ENCODE data around the gene INPP5A.

The INPP5A gene

DNA sequence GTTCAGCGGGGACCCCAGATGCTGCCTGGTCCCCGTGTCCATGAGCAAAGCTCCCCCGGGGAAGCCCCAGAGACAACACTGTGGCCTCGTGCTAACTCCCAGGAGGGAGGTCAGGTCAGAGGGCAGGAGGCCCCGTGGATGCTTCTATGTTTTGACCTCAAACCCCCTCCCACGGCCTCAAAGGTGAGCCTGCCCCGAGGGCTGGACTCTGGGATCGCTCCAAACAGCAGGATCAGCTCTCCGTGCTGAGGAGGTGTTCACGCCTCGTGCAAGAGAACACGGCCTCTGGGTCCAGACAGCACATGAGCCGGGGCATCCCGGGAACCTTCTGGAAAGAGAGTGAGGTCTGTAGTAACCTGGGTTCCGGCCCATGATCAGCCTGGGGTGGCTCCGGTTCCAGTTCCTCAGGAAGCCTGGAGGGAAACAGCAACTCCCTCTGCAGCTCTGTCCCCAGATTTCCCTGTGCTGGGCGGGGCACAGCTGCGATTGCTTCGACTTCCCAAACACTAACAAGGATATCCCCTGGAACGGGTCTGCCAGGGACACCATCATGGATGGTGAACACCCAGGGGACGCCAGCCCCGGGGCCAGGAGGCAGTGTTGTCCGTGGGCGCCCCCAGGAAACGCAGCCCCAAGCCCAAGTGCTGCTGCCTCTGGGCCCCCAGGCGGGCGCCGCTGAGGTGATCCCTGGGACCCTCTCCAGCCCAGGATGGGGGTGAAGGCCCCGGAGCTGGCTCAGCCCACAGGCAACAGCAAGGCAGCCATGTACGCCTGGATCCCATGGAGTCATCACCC lies 18.0 kb upstream of the INPP5A start:
- no peak for DNase-seq

DNA sequence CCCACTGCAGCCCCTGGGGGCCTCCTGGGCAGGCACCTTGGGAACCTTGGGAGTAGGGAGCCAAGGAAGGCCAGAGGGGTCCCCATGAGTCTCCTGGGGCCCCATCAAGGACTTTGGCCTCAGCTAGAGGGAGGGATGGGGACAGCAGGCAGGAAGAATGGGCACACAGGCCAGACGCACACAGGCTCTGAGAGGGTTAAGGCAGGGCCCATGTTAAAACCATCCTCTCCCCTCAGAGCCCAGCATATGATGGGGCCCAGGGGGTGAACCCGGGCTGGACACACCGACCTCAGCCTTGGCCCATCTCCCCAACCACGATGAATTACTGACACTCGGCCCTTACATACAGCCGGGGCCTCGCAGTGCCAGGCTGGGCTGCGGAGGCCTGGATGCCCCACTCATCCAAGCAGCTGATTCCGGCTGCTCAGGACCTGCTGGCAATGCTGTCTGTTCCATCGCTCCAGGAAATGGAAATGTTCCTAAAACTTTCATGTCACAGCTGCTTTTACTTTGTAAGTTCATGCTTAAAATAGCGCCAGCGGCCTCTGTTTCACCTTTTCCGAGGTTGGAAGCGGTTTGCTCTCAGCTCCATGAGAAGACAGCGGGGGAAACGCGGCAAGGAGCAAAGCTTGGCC lies 17.3 kb upstream of the INPP5A start:
- no peak for DNase-seq

DNA sequence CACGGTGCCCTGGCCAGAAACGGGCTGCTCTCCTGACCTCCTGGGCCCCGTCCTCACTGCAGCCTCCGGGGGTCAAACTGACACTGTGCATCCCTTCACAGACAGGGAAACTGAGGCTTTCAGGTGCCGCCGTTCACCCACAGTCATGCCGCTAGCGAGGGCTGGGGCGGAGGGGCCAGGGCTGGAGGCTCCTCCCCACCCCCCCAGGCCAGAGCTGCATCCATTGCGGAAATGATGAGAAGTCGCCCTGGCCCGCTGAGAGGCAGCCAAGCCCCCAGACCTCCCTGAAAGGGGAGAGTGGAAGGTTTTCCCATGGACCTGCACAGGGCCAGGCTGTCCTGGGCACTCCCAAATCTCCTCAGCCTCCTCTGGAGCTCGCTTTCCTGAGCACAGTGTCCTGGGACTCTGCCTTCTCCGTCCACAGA lies 16.5 kb upstream of the INPP5A start:
- no peak for DNase-seq

DNA sequence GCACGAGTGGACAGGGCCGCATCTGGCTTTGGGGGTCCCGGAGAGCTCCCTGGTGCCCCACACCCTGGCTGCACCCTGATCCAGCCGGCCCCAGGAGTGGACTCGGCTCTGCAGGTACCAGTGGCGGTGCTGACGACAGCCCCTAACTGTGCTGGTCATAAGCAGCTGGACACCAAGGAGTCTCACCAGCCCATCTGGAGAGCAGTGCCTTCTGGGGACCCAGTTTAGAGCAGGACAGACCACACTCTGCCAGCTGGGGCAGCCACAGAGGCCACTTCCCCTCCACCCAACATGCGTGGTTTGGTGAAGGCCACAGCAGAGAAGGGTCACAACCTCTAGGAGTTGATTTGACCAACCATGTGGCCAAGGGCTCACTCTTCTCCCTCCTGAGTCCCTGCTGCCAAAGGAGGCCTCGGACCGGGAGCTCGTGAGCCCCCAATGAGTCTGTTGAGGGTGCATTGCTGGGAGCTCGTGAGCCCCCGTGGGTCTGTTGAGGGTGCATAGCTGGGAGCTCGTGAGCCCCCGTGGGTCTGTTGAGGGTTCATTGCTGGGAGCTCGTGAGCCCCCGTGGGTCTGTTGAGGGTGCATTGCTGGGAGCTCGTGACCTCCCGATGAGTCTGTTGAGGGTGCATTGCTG lies 16.0 kb upstream of the INPP5A start:
- DNase-seq, result no peak

DNA sequence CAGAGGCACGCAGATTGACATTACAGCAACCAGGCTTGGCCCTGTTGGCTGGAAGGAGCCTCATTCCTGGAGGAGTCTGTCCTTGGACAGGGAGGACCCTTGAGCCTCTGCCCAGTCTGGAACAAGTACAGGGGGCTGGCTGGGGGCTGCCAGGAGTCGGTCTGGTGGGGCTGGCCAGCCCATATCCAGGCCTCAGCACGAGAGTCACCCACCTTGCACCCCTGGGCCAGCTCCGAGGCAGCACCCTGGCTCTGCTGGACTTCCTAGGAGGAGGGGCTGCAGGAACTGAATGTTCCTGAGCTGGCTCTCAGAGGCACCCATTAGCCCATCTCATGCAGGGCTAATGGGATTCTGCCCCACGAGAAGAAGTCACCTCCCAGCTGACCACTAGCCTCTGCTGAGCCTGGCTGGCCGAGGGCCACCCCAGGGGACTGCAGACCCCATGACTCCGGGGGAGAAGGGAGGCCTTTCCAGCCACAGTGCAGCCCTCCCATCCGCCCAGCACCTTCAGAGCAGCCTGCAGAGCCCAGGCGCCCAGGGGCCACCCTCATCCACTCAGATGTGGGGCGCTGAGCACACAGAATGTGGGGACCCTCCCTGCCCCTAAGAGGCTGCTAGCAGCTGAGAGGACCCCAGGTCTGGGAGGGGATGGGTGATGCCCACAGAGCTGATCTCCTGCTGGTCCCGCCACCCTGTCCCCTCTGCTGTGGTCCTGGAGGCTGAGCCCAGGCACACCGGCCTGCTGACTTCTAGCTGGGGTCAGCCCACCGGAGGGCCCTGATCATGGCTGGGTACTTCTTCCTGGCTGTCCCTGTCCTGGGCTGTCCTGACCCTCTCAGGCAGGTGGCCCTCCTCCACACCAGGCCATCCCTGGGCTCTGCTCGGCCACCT lies 14.8 kb upstream of the INPP5A start:
- DNase-seq, result no peak

DNA sequence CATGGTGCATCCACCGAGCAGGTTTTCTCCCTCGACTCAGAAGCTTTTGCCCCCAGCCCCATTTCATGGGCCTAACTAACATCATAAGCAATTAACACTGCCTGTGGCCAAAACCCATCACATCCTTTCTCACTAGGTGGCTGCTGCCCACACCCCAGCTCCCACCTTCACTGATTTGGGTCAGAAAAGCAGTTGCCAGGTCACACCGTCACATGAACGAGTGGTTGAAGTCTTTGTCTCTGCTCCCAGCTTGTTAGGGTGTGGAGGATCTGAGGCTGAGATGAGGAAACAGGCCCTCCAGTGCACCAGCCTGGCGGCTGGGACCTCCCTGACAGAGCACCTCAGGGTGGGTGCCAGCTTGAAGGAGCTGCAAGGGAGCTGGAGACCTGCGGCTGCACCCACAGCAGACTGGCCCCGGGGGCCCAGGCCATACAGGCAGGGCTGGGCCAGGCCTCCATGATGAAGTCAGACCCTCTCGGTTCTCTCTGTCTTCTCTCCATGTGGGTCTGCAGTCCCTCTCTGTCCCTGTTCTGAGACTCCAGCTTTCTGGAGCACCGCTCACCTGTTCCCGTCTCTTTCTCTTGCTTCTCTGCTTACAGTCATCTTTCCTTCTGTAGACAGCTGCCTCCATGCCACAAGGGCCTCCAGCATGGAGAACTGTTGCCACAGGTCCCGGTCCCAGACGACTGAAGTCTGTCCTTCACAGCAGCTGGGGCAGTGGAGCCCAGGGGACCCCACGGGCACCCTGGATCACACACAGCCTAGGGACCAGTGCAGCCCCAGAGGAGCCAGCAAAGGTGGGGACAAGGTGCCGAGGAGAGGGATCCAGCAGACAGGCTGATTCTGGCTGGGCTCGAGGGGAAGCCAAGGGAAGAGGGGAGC lies 13.8 kb upstream of the INPP5A start:
- no peak for DNase-seq

DNA sequence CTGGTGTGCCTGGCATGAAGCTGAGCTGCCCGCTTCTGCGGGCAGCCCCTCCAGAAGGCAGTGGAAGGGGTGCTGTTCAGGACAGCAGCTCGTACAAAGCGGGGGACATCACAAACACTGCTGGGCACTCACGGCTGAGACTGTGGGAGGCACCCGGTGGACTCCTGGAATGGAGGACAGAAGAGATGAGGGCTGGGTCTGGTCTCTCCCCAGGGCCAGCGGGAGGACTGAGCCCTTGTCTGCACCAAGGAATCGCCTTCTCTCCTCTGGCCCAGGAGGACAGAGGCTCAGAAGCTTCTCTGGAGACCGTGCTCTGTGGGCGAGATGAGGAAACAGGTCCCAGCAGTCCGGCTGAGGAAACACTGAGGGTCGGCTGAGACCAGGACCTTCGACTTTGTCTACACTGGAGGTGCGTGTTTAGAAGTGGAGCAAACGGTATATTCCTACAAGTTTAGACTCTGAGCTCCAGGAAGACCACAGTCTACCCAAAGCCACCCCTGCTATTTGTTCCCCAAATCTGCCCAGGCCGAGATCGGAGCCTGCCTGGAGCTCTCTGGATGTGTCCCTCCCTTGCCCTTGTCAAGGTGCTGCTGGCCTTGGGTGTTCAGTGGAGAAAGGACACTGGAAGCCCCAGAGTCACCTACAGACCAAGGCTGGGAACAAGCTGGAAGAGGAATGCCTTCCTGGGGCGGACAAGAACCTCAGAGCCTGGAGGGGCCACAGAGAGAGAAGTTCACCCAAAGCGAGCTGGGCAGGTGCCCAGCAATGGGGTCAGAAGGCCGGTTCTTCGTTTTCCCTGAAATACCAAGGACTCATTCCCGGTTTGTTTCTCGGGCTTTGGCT lies 12.9 kb upstream of the INPP5A start:
- no peak for DNase-seq

DNA sequence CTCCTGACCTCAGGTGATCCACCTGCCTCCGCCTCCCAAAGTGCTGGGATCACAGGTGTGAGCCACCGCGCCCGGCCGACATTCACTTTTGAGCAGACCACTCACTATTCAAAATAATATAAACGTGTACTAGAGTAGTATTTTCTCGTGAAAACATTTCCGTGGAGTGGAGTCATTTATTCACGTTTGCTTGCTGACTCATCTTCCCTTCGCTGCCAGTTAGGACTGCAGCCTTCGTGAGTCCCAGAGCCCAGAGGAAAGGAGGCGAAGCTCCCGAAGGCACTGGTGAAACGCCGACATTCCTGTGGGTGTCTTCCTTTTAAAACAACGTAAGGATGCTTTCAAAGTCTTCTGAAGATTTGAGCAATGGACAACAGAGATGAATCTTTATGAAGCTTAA lies 10.9 kb upstream of the INPP5A start:
- DNase-seq, result no peak

DNA sequence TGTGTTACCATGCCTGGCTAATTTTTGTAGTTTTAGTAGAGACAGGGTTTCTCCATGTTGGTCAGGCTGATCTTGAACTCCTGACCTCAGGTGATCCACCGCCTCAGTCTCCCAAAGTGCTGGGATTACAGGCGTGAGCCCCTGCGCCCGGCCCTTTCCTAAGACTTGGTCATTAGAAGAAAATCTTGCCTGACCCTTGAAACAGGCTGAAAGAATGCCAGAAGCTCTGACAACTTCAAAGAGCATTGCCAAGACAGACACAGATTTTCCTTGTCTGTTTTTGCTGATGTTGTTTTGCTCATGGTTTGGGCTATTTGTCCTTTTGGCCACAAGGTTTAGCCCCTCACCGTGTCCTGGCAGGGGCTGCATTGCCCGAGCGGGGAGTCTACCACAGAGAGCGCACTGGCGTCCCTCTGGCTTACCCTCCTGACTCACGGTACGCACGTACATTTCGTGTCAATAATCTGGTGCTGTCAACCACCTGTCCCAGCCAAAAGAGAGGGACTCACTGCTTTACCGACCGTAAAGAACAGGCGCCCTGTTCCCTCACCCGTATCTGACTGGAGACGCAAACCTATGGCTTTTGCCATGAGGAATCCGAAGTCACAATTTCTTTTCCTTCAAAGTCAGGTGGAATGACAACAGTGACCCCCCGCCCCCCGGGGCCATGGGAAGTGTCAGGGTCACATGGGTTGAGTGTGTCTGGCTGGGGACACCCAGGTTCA lies 10.1 kb upstream of the INPP5A start:
- no peak for DNase-seq

DNA sequence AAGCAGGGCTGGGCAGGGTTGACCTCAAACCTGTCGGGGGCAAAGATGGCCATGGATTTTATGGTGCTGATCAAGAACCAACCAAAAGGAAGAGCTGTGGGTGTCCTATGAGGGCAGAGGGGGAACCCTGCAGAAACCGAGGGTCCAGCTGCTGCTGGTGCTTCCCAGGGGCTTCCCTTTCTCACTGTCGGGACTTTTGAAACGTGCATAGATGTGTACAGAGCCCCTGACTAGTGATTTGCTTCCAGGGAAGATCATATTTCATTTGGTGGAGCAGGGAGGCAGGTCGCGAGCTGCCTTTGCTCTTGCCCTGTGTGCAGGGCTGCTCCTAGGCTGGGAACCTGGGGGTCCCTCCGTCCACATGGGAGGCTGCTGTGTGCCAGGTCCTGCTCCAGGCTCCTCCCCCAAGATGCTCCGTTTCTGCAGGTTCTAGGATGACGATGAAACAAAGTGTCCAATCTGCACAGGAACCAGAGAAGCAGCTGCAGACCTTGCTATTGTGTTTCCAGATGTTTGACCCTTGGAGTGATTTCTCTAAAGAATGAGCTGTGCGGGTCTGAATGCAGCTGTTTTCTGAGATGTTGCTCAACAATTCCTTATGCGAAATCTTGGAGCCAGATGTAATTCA lies 9.4 kb upstream of the INPP5A start:
- no peak for DNase-seq

DNA sequence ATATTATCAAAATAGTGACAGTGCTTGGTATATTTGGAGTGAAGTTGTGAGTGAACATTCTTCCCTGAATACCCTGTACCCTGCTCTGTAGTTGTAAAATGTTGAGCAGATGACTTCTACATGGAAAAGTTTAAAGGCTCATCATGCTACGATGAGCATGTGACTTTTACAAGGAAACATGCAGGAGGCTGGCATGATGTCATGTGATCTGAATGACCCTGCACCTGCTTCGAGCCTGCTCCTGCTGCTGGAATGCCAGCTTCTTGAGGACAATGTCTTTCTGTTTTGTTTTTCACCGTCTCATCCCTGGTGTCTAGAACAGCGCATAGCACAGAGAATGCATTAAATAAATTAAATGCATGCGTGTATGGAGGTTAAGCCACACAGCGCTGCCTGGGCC lies 5.4 kb upstream of the INPP5A start:
- DNase-seq, result no peak

DNA sequence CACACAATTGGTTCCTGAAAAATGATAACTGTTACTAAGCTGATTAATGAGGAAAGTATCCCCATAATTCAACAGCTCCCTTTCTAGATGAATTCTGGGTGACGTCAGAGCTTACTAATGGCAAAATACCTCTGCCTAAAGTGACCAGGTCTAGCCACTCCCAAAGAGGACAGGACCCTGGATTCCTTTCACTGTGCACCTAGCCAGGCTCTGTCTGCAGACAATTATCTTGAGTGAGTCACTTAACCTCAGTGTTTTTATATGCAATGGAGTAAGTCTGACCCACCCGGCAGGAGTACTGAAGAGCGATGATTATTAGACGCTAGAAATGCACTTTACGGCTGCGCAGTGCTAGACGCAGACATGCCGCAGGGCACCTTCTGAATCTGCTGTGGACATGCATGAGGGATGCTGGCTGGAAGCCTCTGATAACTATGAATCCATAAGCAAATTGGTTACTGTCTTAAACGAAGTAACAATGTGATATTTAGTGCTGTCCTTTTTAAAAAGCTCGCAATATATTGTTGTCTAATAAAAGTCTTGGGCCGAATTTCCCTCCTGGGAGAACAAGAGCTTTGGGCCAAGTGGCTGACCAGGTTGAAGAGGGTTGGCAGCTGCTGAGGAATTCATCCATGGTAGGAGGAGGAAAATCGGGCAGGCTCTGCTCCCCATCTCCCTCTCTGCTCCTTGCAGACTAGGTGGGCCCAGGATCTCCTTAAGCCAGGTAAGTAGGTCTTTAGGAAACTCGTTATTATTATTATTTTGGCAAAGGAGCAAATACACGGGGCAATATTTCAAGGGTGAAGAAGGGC lies 4.6 kb upstream of the INPP5A start:
- no peak for DNase-seq

DNA sequence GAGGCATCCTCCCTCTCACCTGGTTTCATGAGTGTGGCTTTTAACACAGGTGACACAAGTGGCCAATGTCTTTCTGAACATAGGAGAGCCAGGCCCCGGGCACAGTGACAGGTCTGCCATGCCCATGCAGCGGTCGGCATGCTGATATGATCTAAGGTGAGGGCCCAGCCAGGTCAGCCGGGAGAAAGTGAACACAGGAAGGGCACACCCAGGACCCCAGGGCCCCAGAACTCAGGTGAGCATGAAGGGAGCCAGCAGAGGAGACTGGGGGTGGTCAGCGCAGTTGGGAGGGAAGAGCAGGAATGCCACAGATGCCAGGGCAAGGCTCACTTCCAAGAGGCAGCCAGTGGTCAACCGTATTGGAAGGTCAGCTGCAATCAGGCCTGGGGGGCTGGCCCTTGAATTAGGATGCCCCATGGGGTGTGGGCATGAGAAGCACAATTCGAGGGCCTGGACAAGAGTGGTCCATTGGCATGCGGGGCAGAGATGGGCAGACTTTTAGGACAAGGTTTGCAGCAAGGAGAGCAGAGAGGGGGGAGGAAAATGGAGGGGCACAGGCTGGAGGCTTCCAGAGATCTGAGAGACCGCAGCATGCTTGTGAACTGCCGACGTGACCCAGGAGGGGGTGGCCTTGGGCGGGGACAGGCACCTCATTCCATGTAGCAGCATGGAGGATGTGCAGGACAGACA lies 3.9 kb upstream of the INPP5A start:
- DNase-seq, result no peak

DNA sequence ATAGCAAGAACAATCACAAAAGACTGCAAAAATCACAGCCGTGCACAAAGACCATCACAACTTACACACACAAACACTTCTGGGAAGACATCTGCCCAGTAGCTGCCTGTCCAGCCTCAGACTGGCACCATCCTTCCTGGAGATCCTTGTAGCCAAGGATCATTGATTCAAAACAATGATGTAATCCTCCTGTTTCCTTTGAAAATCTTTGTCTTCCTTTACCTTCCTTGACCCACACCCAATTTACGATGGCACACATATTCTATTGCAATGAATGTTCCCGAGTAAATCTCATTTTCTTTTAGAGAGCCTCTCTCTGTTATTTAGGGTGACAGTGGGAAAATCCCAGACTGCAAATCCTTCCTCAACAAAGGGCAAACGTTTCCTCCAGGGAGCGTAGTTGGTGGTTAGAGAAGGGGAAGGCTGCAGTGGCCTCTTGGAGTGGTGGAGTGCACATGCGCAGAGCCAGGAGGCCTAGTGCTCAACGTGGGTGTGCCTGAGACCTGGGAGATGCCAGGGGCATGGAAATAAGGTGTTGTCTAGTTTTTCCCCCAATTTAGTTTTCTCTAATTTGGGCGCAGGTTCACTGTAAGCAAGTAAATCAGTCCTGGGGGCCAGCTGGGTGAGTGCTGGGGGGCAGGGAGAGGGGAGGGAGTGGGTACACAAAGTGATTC lies 3.1 kb upstream of the INPP5A start:
- no peak for DNase-seq

DNA sequence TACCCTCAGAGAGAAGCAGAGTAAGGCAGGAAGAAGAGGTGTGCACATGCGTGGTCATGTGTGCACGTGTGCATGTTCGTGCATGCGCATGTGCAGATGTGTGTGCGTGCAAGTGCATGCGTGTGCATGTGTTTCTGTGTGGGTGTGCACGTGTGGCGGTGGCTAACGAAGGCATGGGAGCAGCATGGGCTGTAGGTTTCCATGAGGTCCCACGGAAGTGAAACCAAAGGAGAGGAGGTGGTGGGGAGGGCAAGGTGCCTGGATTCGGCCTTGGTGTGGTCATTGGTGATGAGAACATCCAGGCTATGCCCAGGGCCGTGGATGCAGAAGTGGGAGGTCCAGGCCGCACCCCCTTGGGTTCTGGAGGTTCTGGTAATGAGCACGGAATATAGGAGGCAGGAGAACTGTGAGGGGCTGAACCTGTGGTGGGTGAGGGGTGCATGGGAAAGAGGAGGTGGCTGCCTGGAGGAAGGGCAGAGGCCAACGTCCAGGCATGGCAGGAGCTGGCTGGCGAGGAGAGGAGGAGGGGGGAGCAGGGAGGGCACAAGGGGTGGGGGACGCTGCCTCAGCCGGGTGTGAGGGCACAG lies 2.4 kb upstream of the INPP5A start:
- no peak for DNase-seq

DNA sequence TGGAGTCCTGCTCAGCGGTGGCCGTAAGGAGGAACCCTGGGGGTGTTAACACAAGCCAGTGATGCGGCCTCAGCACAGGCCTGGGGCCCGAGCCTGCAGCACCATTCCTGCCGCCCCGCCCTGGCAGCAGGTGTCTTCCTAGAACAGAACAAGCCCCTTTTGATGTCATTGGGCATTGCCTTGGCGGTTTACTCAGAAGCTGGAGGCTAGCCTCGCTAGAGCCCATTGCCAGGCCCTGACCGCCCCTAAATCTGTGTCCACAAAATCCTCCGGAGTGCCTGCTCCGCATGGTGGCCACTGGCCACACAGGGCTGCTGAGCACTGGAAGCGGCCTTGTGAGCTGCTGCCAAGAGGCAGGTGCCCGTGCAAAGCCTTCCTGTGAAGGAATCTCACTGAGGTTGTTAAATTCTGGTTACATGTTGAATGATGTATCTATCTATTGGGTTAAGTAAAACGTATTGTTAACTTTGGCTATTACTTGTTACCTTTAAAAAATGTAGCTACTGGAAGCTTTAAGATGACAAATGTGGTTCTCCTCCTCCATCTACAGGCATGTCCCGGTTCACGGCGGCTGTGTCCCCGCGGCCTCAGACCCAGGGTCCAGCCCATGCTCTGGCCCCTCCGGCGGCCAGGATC lies 1.2 kb upstream of the INPP5A start:
- DNase-seq, result no peak
